ENCODE results near the gene DNAI1.

- TF ChIP-seq EP300 (IDR thresholded peaks at IDR 0.05) (no peak), CTCF (IDR thresholded peaks at IDR 0.05) (no peak)
These were observed 102.1 kb downstream of the DNAI1 start for GRCh38 chr9:34560599-34561214.

Measured in tibial nerve (tissue), 4 donors.